Measurements from ENCODE around the gene CELA3A. TPM values are rescaled to one million over a fixed set of nuclear protein-coding genes. Genes with fewer than 3 reads are reported as not detected.

Gene CELA3A
- total and polyA plus RNA-seq, 12 donors = 0.58 to 4.6 (median 3.7) TPM; not detected in 4

- Histone ChIP-seq H3K36me3 (no peaks in the 10 kb centered on the region), H3K27ac (no peak overlapping the region), H3K4me1 (peaks cover 0 to 32% (median 5%) of the 10 kb centered on the region in 9 donors), H3K27me3 (no peaks in the 10 kb centered on the region), H3K4me3 (no peak overlapping the region), H3K9me3 (peaks cover 0 to 6% (median 0%) of the 10 kb centered on the region in 11 donors)
- intact Hi-C loops (cut with DNase I) = no loop called here
- WGBS, 2 donors = 75 to 83% methylated on average over 3 of the region's 3 CpGs
- ATAC-seq (no peak), DNase-seq (no peak)
- no peak for TF ChIP-seq CTCF (IDR thresholded peaks at IDR 0.05)
Observed at GRCh38 chr1:22044690-22045420, 43.4 kb downstream of the CELA3A start.

- H3K4me3 ChIP-seq = no peak overlapping the region
- no peaks in the 10 kb centered on the region for H3K27me3 ChIP-seq
- peaks cover 0 to 6% (median 0%) of the 10 kb centered on the region in 11 donors for H3K9me3 ChIP-seq
- peaks cover 0 to 23% (median 0%) of the 10 kb centered on the region in 9 donors for H3K4me1 ChIP-seq
- intact Hi-C loops (cut with DNase I) = no loop called here
- ATAC-seq = no peak
- WGBS, 2 donors = 78 to 84% methylated on average over 2 of the region's 2 CpGs
- H3K27ac ChIP-seq = no peak overlapping the region
- TF ChIP-seq CTCF (IDR thresholded peaks at IDR 0.05) = no peak
- no peaks in the 10 kb centered on the region for H3K36me3 ChIP-seq
- DNase-seq = no peak
Observed at GRCh38 chr1:22045604-22046228, 44.3 kb downstream of the CELA3A start.

DNA sequence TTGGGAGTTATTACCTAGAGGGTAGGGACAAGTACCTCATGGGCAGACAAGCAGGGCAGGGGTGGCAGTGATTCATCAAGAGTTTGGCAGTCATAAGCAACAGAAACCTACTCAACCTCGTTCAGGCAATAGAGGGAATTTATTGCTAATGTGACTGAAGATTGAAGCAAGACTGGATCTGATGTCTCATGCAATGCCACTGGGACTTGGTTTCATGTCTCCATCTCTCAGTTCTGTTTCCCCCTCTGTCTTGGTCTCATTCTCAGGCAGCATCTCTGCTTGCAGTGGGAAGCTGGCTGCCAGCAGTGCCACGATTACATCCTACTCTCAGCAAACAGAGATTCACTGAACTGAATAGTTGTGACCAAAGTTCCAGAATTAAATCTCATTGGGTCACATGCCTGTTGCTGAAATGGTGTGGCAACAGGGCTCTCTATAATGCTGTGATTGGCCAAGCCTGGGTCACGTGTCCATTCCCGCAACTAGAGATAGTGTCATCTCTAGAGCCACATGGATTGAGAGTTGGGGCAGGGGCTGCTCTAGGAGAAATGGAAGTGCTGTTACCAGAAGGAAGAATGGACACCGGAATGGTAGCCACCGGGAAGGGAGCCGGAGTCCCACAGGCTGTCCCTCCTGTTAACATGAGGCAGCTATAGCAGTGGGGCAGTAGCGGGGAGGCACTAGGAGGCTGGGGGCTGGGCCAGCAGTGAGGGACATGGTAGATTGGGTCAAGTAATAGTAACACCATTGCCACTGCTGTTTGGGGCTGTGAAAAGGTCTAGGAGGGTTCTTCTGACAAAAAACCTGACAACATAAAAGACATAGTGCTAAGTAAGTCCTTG lies 47.1 kb downstream of the CELA3A start:
- intact Hi-C loops (cut with DNase I) = no loop called here
- H3K27me3 ChIP-seq = no peaks in the 10 kb centered on the region
- peak overlapping the region in 2 of 10 donors; percentile 15 to 36 for H3K27ac ChIP-seq
- ATAC-seq = no peak
- TF ChIP-seq CTCF (IDR thresholded peaks at IDR 0.05) = no peak
- peaks cover 0 to 6% (median 0%) of the 10 kb centered on the region in 11 donors for H3K9me3 ChIP-seq
- DNase-seq = no peak
- WGBS, 2 donors = 71% methylated on average over 8 of the region's 8 CpGs
- no peak overlapping the region for H3K4me3 ChIP-seq
- H3K36me3 ChIP-seq = no peaks in the 10 kb centered on the region
- H3K4me1 ChIP-seq = peaks cover 0 to 21% (median 1%) of the 10 kb centered on the region in 9 donors

- DNase-seq = no peak
- Histone ChIP-seq H3K4me3 (no peak overlapping the region), H3K4me1 (peaks cover 0 to 34% (median 16%) of the 10 kb centered on the region in 9 donors), H3K27me3 (no peaks in the 10 kb centered on the region), H3K36me3 (peaks cover 0 to 3% (median 0%) of the 10 kb centered on the region in 9 donors), H3K9me3 (peaks cover 0 to 6% (median 0%) of the 10 kb centered on the region in 11 donors), H3K27ac (no peak overlapping the region)
- no peak for ATAC-seq
- WGBS, 2 donors = 98 to 100% methylated on average over 3 of the region's 3 CpGs
- TF ChIP-seq CTCF (IDR thresholded peaks at IDR 0.05) = no peak
- intact Hi-C loops (cut with DNase I) = no loop called here
Observed at GRCh38 chr1:22050330-22050729, 48.9 kb downstream of the CELA3A start.

All from heart right ventricle (tissue), 16 donors.